Calu3 (cell line): ENCODE data around the gene CA14. TPM values are rescaled to one million over a fixed set of nuclear protein-coding genes. Genes with fewer than 3 reads are reported as not detected.
"Not testable (repeated sequence)": the region's sequence is repeated elsewhere in the genome, so short reads cannot be mapped to it uniquely, and the experiment has no call there.

ENCODE experiments used
- Bru-seq: library from RNA; stranded (reverse); fragments of 400-500 nt; gene quantifications from one replicate; lab custom pipeline; 2021; lab: Mats Ljungman, UMichigan
- BruChase-seq, 2 experiments: library from RNA; stranded (reverse); fragments of 400-500 nt; gene quantifications; one replicate each; lab custom pipeline; 2021; lab: Mats Ljungman, UMichigan
- BruUV-seq: library from RNA; stranded (reverse); fragments of 400-500 nt; replicated peaks from 2 replicates; lab custom pipeline; 2021; lab: Mats Ljungman, UMichigan
- CTCF ChIA-PET: fragments of 300-600 bp; sonication (Branson Sonifier 250); formaldehyde crosslinking; loops from one replicate; lab custom pipeline; 2022; ENCODE audit warnings: antibody characterized with exemption; lab: Charles Lee
- DNase-seq: peaks from one replicate; pipeline ENCODE4 v3.0.0; 2022
- H3K27ac Mint-ChIP-seq: one replicate; pipeline ENCODE4 v1.8.0; 2022; ENCODE audit warnings: mixed read lengths; ENCODE audit not compliant: unreplicated experiment
- H3K27me3 Mint-ChIP-seq: one replicate; pipeline ENCODE4 v1.8.0; 2022; ENCODE audit warnings: mixed read lengths; ENCODE audit not compliant: unreplicated experiment
- H3K36me3 Mint-ChIP-seq: one replicate; pipeline ENCODE4 v1.8.0; 2022; ENCODE audit warnings: mild to moderate bottlenecking, moderate library complexity, mixed read lengths; ENCODE audit not compliant: insufficient read depth, unreplicated experiment
- H3K4me1 Mint-ChIP-seq: one replicate; pipeline ENCODE4 v1.8.0; 2022; ENCODE audit warnings: mild to moderate bottlenecking, low read depth, mixed read lengths; ENCODE audit not compliant: unreplicated experiment
- H3K4me3 Mint-ChIP-seq: one replicate; pipeline ENCODE4 v1.8.0; 2022; ENCODE audit warnings: mild to moderate bottlenecking, low read depth, moderate library complexity, mixed read lengths; ENCODE audit not compliant: unreplicated experiment
- H3K9me3 Mint-ChIP-seq: one replicate; pipeline ENCODE4 v1.8.0; 2022; ENCODE audit warnings: low read depth, mixed read lengths; ENCODE audit not compliant: unreplicated experiment
- intact Hi-C: fragments of 100-400 bp; cut with micrococcal nuclease; formaldehyde crosslinking; loops from one replicate; pipeline ENCODE4 v1.10.0; 2022; ENCODE audit not compliant: unreplicated experiment
- long read RNA-seq: library from polyadenylated mRNA; stranded (forward); transcript quantifications from one replicate; pipeline ENCODE4 v2.0.0, GENCODE V29; 2022
- total RNA-seq: library from RNA; stranded (reverse); gene quantifications from 2 replicates; pipeline ENCODE4 v1.2.3, GENCODE V29; 2022
- TF ChIP-seq, protein P1 (sequence below): fragments of 200-600 bp; IDR thresholded peaks from one replicate; pipeline ENCODE4 v1.8.0; 2022; ENCODE audit warnings: antibody characterized with exemption; ENCODE audit not compliant: unreplicated experiment

CA14 gene
- total RNA-seq (1.0 and 1.3 TPM in 2 replicates), Bru-seq, nascent RNA (percentile 22 among the genes with signal in this experiment), BruChase-seq, experiment 1, labeled RNA remaining after a 6-hour chase (percentile 20 among the genes with signal in this experiment), BruChase-seq, experiment 2, labeled RNA remaining after a 2-hour chase (percentile 12 among the genes with signal in this experiment)
- long read RNA-seq = 0 reads

GRCh38 chr1:150257624-150258585, at the start of gene CA14:
TSS of gene CA14 (plus strand) at chr1:150257774. CDS start at chr1:150258129, 355 bp downstream.
- H3K27ac Mint-ChIP-seq = peak within 1 kb of the TSS; percentile 42
- intact Hi-C loops = loop anchor here (5.0 to 10.0 kb wide), 2 partner anchors 64 to 277 kb away; partner anchors contain the start of gene PRPF3

GRCh38 chr1:150208460-150208859, 49.1 kb upstream of the CA14 start:
- peaks cover 16% of the 10 kb centered on the region for H3K4me1 Mint-ChIP-seq
- BruUV-seq, H3K27me3 Mint-ChIP-seq, DNase-seq, H3K36me3 Mint-ChIP-seq, H3K4me3 Mint-ChIP-seq, H3K9me3 Mint-ChIP-seq, intact Hi-C loops, H3K27ac Mint-ChIP-seq: not testable (repeated sequence)
- CTCF ChIA-PET = interaction anchor here (0.6 to 1.6 kb wide), 2 partner anchors 22 to 47 kb away, joined by 3 to 4 read pairs; no protein-coding TSS in a partner anchor

More at GRCh38 chr1:150257624-150258585, at the start of gene CA14:
- CTCF ChIA-PET = interaction anchor here (1.5 kb wide), 1 partner anchor 24 kb away, joined by 6 read pairs; no protein-coding TSS in a partner anchor
- BruUV-seq = no TSS peak
- Mint-ChIP-seq H3K4me1 (peaks cover 71% of the 10 kb centered on the region), H3K27me3 (peaks cover 28% of the 10 kb centered on the region), H3K4me3 (no peak within 1 kb of the TSS), H3K9me3 (no peaks in the 10 kb centered on the region), H3K36me3 (peaks cover 16% of the 10 kb centered on the region)
- TF ChIP-seq, protein P1, sequence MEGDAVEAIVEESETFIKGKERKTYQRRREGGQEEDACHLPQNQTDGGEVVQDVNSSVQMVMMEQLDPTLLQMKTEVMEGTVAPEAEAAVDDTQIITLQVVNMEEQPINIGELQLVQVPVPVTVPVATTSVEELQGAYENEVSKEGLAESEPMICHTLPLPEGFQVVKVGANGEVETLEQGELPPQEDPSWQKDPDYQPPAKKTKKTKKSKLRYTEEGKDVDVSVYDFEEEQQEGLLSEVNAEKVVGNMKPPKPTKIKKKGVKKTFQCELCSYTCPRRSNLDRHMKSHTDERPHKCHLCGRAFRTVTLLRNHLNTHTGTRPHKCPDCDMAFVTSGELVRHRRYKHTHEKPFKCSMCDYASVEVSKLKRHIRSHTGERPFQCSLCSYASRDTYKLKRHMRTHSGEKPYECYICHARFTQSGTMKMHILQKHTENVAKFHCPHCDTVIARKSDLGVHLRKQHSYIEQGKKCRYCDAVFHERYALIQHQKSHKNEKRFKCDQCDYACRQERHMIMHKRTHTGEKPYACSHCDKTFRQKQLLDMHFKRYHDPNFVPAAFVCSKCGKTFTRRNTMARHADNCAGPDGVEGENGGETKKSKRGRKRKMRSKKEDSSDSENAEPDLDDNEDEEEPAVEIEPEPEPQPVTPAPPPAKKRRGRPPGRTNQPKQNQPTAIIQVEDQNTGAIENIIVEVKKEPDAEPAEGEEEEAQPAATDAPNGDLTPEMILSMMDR = no peak
- DNase-seq = no peak

DNA sequence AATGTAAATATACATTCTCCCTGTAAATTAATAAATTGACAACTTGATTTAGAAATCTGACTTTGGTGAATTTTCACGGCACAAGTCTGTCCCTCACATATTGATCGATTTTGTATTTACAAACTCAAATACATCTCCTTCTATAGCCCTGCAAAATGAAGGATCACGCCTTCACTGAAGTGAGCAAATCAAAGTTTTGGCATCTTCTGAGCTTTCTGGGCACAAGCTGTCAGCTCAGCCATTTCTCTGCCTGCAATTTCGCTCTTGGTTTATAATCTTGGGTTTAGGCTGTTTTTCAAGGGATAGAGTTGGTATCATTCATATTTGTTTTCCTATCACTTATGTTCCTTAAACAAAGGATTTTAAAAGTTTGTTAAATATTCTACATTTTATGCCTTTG, 47.5 kb upstream of the CA14 start:
- CTCF ChIA-PET = no interaction called here

GRCh38 chr1:150210706-150211105, 46.9 kb upstream of the CA14 start:
- no peak overlapping the region for H3K27ac Mint-ChIP-seq
- H3K4me1 Mint-ChIP-seq = peaks cover 24% of the 10 kb centered on the region
- H3K36me3 Mint-ChIP-seq = peaks cover 17% of the 10 kb centered on the region
- H3K4me3 Mint-ChIP-seq = no peak overlapping the region
- BruUV-seq = no TSS peak
- CTCF ChIA-PET = no interaction called here
- TF ChIP-seq, protein P1 = no peak
- intact Hi-C loops = no loop called here
- H3K27me3 Mint-ChIP-seq = no peaks in the 10 kb centered on the region
- H3K9me3 Mint-ChIP-seq = no peaks in the 10 kb centered on the region
- no peak for DNase-seq

More for the DNA sequence above, 47.5 kb upstream of the CA14 start:
- TF ChIP-seq, protein P1 = no peak
- BruUV-seq = no TSS peak
- H3K9me3 Mint-ChIP-seq = no peaks in the 10 kb centered on the region
- H3K4me1 Mint-ChIP-seq = peaks cover 24% of the 10 kb centered on the region
- H3K27me3 Mint-ChIP-seq = no peaks in the 10 kb centered on the region
- H3K36me3 Mint-ChIP-seq = peaks cover 17% of the 10 kb centered on the region
- intact Hi-C loops = no loop called here
- H3K27ac Mint-ChIP-seq = no peak overlapping the region
- DNase-seq = no peak
- no peak overlapping the region for H3K4me3 Mint-ChIP-seq
